PC-3 (cell line): ENCODE data around the gene NME4.

Source experiments
- EZH2 ChIP-seq: fragments of 300-600 bp; sonication (generic); IDR thresholded peaks from one replicate; pipeline ENCODE4 v1.6.1; 2017; ENCODE audit warnings: antibody characterized with exemption, mild to moderate bottlenecking, low read length; ENCODE audit not compliant: unreplicated experiment
- EZH2phosphoT487 ChIP-seq: fragments of 300-600 bp; sonication (generic); IDR thresholded peaks from 2 replicates; pipeline ENCODE4 v1.6.1; 2018; ENCODE audit warnings: mild to moderate bottlenecking, antibody characterized with exemption, low read length, borderline replicate concordance
- TF ChIP-seq, protein P1 (sequence below): fragments of 300-600 bp; sonication (generic); conservative IDR thresholded peaks from 2 replicates; pipeline ENCODE4 v1.5.1; 2017; ENCODE audit warnings: antibody characterized with exemption, low read depth, mild to moderate bottlenecking, low read length

DNA sequence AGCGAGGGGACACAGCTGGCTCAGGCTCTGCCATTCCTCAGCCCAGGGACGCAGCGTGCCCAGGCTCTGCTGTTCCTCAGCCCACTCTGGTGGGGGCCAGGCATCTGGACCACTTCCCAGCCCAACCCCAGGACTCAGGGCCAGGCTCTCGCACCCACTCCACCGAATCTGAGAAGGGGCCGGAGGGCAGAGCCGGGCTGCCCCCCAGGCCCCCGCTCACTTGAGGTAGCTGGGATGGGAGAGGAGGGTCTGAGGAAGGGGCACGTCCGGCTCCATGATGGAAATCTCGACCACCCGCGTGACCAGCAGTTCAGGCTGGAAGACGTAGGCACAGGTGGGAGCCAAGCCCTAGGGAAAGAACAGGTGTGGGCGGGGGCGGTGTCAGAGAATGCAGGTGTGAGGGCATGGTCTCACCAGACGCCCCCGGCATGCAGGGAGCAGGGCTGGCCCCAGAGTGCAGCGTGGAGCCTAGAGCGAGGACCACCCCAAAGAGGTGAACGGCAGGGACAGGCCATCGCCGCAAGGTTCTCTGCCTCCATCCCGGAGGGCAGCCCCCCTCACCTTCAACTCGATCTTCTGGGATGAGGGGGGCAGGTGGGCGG, 20.1 kb upstream of the NME4 start:
- TF ChIP-seq, protein P1, sequence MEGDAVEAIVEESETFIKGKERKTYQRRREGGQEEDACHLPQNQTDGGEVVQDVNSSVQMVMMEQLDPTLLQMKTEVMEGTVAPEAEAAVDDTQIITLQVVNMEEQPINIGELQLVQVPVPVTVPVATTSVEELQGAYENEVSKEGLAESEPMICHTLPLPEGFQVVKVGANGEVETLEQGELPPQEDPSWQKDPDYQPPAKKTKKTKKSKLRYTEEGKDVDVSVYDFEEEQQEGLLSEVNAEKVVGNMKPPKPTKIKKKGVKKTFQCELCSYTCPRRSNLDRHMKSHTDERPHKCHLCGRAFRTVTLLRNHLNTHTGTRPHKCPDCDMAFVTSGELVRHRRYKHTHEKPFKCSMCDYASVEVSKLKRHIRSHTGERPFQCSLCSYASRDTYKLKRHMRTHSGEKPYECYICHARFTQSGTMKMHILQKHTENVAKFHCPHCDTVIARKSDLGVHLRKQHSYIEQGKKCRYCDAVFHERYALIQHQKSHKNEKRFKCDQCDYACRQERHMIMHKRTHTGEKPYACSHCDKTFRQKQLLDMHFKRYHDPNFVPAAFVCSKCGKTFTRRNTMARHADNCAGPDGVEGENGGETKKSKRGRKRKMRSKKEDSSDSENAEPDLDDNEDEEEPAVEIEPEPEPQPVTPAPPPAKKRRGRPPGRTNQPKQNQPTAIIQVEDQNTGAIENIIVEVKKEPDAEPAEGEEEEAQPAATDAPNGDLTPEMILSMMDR, result no peak
- TF ChIP-seq EZH2, result no peak
- TF ChIP-seq EZH2phosphoT487, result no peak
